GM12872 (cell line): ENCODE results near the gene MAD1L1.

Source experiments
- CTCF ChIP-seq: IDR thresholded peaks from 3 replicates; pipeline ENCODE4 v1.5.1; 2011; ENCODE audit warnings: low read depth, mild to moderate bottlenecking, low read length, moderate library complexity; ENCODE audit not compliant: insufficient read depth

Gene MAD1L1

GRCh38 chr7:2002561-2003450 is 229.9 kb downstream of the MAD1L1 start:
- no peak for TF ChIP-seq CTCF

DNA sequence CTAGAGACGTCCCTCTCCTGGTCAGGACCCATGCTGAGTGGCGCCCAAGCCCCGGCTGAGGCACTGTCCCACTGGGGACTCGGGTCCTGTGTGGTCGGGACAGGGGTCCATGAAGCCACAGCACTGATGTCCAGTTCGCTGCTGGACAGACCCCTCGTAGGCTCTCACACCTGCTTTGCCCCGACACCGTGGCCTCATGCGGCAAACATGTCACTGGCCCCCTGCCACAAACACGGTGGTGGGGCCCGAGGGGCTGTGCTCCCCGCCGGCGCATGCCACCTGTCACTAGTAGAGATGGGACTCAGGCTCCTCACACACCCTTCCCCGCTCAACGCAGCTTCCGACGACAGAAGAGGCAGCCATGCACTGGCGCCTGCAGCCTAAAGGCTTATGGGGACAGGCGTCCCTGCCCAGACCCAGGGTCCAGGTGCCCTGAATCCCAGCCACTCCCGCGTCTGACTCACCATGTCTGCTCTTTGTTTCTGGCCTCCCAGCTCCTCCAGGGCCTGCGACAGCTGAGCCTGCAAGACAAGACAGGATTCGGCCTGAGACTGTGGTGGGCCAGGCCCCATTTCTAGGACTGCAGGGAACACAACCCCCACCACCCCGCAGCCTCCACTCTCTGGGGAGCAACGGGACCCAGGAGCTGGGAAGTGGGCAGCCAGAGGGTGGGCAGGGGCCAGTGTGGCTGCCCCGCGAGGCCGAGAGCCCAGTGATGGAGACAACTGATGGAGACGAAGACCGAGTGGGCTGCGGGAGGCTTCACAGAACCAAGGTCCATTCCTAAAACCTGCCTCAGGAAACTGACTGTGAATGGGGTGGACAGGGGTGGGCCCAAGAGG is 230.9 kb downstream of the MAD1L1 start:
- no peak for TF ChIP-seq CTCF

GRCh38 chr7:2000746-2001321 is 231.9 kb downstream of the MAD1L1 start:
- TF ChIP-seq CTCF = no peak

- no peak for TF ChIP-seq CTCF
Observed at GRCh38 chr7:2000153-2000687, 232.5 kb downstream of the MAD1L1 start.

GRCh38 chr7:1999278-1999984 is 233.3 kb downstream of the MAD1L1 start:
- no peak for TF ChIP-seq CTCF

- TF ChIP-seq CTCF = no peak
Observed at GRCh38 chr7:1998146-1998545, 234.6 kb downstream of the MAD1L1 start.
